ENCODE data around the gene CAPS2.

GRCh38 chr12:75327642-75328041 lies 2.5 kb downstream of the CAPS2 start:
- TF ChIP-seq, protein P1, sequence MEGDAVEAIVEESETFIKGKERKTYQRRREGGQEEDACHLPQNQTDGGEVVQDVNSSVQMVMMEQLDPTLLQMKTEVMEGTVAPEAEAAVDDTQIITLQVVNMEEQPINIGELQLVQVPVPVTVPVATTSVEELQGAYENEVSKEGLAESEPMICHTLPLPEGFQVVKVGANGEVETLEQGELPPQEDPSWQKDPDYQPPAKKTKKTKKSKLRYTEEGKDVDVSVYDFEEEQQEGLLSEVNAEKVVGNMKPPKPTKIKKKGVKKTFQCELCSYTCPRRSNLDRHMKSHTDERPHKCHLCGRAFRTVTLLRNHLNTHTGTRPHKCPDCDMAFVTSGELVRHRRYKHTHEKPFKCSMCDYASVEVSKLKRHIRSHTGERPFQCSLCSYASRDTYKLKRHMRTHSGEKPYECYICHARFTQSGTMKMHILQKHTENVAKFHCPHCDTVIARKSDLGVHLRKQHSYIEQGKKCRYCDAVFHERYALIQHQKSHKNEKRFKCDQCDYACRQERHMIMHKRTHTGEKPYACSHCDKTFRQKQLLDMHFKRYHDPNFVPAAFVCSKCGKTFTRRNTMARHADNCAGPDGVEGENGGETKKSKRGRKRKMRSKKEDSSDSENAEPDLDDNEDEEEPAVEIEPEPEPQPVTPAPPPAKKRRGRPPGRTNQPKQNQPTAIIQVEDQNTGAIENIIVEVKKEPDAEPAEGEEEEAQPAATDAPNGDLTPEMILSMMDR (conservative IDR thresholded peaks at IDR 0.05; ENCODE audit: low read length) = no peak
- no peak for TF ChIP-seq EZH2phosphoT487 (IDR thresholded peaks at IDR 0.05; ENCODE audit: borderline replicate concordance, low read depth, low read length)

All from OCI-LY7 (cell line).